IgD-negative memory B cell (primary cell): ENCODE measurements around the gene CTNNA1. TPM values are rescaled to one million over a fixed set of nuclear protein-coding genes. Genes with fewer than 3 reads are reported as not detected.
"Not testable (repeated sequence)": the region's sequence is repeated elsewhere in the genome, so short reads cannot be mapped to it uniquely, and the experiment has no call there.

Source experiments
- H3K27ac Mint-ChIP-seq, 3 donors: one replicate each; pipeline ENCODE4 v1.8.0; 2020 to 2022; ENCODE audit warnings: mild to moderate bottlenecking in 3 of 3, mixed read lengths in 3 of 3, moderate library complexity in 1 of 3
- H3K27me3 Mint-ChIP-seq: one replicate; pipeline ENCODE4 v1.8.0; 2021; ENCODE audit warnings: mixed read lengths
- H3K36me3 Mint-ChIP-seq: one replicate; pipeline ENCODE4 v1.8.0; 2020; ENCODE audit warnings: mild to moderate bottlenecking, mixed read lengths
- H3K4me1 Mint-ChIP-seq, 3 donors: one replicate each; pipeline ENCODE4 v1.8.0; 2020 to 2022; ENCODE audit warnings: mixed read lengths in 3 of 3, mild to moderate bottlenecking in 1 of 3
- H3K4me3 Mint-ChIP-seq, 4 donors: one replicate each; pipeline ENCODE4 v1.8.0; 2020 to 2022; ENCODE audit warnings: mild to moderate bottlenecking in 4 of 4, mixed read lengths in 4 of 4, moderate library complexity in 3 of 4
- H3K9me3 Mint-ChIP-seq, 3 donors: one replicate each; pipeline ENCODE4 v1.8.0; 2020 to 2021; ENCODE audit warnings: mixed read lengths in 3 of 3, mild to moderate bottlenecking in 1 of 3
- polyA plus RNA-seq: library from polyadenylated mRNA; unstranded; fragments of 300-500 nt; fragmentation: Illumina TruSeq; gene quantifications from one replicate; pipeline ENCODE4 v1.2.3, GENCODE V29; 2021

Gene CTNNA1
- polyA plus RNA-seq, 1 donor from 2014 or later: 21.4 TPM

DNA sequence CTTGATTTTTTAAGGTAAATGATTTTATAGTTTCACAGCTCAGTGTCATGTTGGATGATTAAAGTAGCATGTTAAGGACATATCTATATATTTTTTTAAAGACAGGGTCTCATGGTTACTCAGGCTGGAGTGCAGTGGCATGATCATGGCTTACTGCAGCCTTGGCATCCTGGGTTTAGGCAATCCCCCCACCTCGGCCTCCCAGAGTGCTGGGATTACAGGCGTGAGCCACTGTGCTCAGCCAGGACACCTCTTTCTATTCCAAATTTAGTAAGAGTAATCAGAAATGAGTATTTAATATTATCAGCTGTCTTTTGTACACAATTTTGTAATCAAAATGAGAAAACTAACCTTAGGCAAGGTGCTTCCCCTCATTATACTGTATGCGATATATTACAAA lies 160.5 kb downstream of the CTNNA1 start:
- H3K4me1 Mint-ChIP-seq: peaks cover 0 to 3% (median 2%) of the 10 kb centered on the region in 3 donors
- H3K9me3 Mint-ChIP-seq: no peaks in the 10 kb centered on the region
- no peaks in the 10 kb centered on the region for H3K27me3 Mint-ChIP-seq
- H3K4me3 Mint-ChIP-seq: no peak overlapping the region
- peaks cover 7% of the 10 kb centered on the region for H3K36me3 Mint-ChIP-seq
- H3K27ac Mint-ChIP-seq: no peak overlapping the region

DNA sequence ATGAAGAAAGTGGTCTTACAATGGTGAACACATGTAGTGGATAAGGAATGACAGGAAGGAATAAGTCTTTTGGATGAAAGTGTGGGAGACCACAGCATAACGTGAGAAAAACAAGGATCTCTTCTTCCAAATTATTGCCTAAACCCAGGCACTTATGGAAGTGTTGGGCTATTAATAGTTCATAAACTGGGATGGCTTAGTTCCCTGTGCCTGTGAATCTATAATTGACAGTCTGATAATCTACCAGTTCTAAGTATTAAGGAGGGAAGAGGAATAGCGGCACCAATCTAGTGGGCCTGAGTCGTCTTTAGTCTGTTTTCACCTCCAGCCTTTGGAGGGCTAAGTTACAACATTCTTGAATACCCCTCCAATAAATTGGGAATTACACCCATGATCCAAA lies 161.1 kb downstream of the CTNNA1 start:
- Mint-ChIP-seq H3K27ac (no peak overlapping the region), H3K4me3 (no peak overlapping the region), H3K9me3 (no peaks in the 10 kb centered on the region), H3K27me3 (no peaks in the 10 kb centered on the region), H3K36me3 (peaks cover 6% of the 10 kb centered on the region), H3K4me1 (peaks cover 0 to 3% (median 2%) of the 10 kb centered on the region in 3 donors)

DNA sequence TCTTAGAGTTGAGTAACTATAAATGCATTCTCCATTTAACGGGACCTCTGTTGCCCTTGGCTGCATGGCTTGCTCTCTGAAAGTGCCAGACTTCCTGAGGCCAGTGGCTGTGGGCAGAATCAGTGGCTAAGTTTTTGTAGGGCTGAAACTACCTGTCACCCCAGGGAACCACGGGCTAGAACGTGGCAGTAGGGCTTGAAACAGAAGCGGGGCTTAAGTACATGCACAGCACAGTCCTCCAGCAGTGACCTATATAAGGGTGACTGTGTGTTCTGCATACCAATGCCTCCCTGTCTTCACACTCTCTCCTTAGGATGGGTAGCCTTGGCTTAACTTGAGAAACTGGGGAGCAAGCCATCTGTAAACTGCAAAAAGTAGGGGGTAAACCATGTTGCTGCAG lies 165.5 kb downstream of the CTNNA1 start:
- Mint-ChIP-seq H3K27ac (peak overlapping the region in 1 of 3 donors; percentile 78), H3K27me3 (no peaks in the 10 kb centered on the region), H3K4me3 (no peak overlapping the region), H3K4me1 (peaks cover 0 to 4% (median 2%) of the 10 kb centered on the region in 3 donors), H3K9me3 (no peaks in the 10 kb centered on the region), H3K36me3 (peaks cover 3% of the 10 kb centered on the region)

DNA sequence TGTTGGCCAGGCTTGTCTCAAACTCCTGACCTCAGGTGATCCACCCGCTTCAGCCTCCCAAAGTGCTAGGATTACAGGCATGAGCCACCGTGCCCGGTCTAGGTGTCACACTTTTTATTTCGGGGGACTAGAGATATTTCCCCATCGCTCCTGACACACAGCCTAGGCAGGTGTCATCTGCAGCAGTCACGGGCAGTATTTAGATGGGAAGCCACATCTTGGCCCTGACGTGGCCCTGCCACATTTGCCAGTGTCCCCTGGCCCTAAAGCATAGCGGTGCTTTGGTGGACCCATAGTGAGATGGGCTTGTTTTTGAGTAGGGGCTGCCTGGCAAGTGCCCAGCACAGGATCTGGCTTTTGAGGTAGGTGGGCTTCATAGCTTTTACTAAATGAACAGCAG lies 167.0 kb downstream of the CTNNA1 start:
- H3K36me3 Mint-ChIP-seq: peaks cover 3% of the 10 kb centered on the region
- no peaks in the 10 kb centered on the region for H3K27me3 Mint-ChIP-seq
- no peaks in the 10 kb centered on the region for H3K9me3 Mint-ChIP-seq
- H3K27ac Mint-ChIP-seq: no peak overlapping the region
- H3K4me3 Mint-ChIP-seq: no peak overlapping the region
- peaks cover 0 to 4% (median 1%) of the 10 kb centered on the region in 3 donors for H3K4me1 Mint-ChIP-seq

DNA sequence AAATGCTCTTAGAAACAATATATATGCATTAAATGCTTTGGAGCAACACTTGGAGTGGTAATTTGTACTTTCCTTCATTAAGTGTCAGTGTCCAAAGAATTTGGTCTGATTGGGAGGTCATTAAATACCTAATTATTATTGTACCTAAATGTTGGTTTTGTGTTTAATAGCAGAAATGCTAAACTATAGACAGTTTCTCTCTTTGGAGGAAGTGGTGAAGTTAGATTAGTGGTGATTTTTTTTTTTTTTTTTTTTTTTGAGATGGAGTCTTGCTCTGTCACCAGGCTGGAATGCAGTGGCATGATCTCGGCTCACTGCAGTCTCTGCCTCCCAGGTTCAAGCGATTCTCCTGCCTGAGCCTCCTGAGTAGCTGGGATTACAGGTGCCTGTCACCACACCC lies 168.1 kb downstream of the CTNNA1 start:
- not testable (repeated sequence) for H3K36me3 Mint-ChIP-seq, H3K4me3 Mint-ChIP-seq, H3K27ac Mint-ChIP-seq, H3K27me3 Mint-ChIP-seq, H3K9me3 Mint-ChIP-seq, H3K4me1 Mint-ChIP-seq

DNA sequence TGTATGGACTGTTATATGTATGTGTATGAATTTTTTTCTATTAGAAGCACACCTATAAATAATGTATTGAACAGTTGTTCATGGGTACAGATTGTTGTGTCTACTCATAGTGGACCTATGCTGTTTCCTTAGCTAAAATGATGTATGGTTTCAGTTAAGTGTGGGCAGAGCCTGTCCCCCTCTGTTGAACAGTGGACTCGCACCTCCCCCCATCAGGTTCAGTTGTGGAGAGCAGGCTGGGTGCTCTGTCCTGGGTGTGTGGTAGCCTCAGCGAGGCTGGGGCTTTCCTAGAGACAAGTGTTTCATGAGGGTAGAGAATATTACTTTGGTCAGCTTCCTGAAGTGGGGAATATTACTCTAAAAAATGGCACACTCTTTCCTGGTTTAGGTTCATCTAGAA lies 169.3 kb downstream of the CTNNA1 start:
- H3K9me3 Mint-ChIP-seq: no peaks in the 10 kb centered on the region
- peaks cover 6% of the 10 kb centered on the region for H3K36me3 Mint-ChIP-seq
- H3K4me1 Mint-ChIP-seq: peaks cover 0 to 4% (median 0%) of the 10 kb centered on the region in 3 donors
- no peak overlapping the region for H3K4me3 Mint-ChIP-seq
- no peak overlapping the region for H3K27ac Mint-ChIP-seq
- no peaks in the 10 kb centered on the region for H3K27me3 Mint-ChIP-seq

DNA sequence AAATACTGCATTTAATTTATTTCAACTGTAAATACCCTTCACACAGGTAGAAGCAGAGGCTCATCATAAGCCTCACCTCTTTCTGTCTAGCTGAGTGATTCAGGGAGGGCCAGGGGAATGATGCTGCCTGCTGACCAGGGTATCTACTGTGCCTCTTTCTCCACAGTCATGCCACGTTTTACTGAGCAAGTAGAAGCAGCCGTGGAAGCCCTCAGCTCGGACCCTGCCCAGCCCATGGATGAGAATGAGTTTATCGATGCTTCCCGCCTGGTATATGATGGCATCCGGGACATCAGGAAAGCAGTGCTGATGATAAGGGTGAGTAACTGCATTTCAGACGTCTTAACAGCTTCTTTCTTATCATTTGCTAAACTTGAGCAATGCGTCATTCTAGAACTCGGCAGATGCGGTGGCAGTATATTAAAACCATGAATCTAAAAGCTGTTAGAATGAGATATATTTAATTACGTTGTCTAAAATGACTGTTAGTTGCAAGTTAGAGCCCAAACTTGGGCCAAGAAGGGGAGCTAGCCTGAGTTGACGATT lies 171.9 kb downstream of the CTNNA1 start:
- Mint-ChIP-seq H3K36me3 (peaks cover 8% of the 10 kb centered on the region), H3K27ac (no peak overlapping the region), H3K27me3 (no peaks in the 10 kb centered on the region), H3K9me3 (no peaks in the 10 kb centered on the region), H3K4me3 (no peak overlapping the region), H3K4me1 (peaks cover 0 to 4% (median 0%) of the 10 kb centered on the region in 3 donors)

DNA sequence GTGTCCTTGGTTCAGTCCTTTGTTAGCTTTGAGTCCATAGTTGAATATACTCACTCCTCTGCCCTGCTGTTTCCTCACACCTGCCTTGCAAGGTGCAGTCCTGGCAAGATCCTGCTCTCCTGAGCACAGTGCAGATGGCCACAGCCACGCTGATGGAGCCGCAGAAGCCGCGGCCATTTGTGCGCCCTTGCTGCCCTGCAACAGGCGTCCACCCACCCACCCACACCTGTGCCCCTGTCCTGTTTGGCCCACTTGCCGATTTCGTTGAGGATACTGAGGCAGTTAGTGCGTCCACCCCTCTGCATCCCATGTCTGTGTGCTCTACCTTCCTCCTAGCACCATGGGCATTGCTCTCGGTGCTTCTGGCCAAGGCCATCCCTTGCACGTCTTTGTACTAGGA lies 173.0 kb downstream of the CTNNA1 start:
- Mint-ChIP-seq H3K27ac (no peak overlapping the region), H3K27me3 (no peaks in the 10 kb centered on the region), H3K9me3 (no peaks in the 10 kb centered on the region), H3K36me3 (peaks cover 6% of the 10 kb centered on the region), H3K4me3 (no peak overlapping the region), H3K4me1 (peaks cover 0 to 1% (median 0%) of the 10 kb centered on the region in 3 donors)

DNA sequence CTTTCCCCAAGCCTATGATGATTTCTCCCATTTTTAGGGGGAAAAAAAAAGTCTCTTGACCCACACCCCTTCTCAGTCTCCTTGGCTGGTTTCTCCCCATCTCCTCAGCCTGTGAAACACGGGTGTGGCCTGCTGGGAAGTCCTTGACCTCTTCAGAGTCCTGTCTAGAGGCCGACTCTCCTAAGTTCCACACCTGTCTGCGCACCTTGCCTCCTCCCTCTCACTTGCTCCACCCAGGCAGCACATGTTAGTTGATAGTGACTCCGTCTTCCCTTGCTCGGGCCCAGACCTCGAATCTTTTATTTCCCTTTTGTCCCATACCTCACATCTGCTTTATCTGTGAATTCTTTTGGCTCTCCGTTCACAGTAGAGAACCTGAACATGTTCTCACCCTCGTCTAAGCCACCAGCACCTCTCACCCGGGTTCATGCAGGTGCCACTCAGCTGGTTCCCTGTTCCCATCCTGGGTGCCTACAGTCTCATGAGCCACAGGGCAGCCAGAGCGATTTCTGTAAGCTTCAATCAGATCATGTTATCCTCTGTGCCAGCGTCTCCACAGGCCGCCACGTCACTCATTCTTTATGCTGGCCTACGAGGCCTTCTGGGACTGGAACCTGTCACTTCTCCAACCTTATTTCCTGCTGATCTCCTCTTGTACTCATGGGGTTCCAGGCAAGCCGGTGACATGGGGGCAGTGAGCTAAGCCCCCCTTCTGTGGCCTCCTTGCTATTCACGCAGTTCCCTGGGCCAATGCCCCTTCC lies 173.6 kb downstream of the CTNNA1 start:
- Mint-ChIP-seq H3K4me3 (peak overlapping the region in 1 of 4 donors; percentile 55), H3K9me3 (no peaks in the 10 kb centered on the region)

DNA sequence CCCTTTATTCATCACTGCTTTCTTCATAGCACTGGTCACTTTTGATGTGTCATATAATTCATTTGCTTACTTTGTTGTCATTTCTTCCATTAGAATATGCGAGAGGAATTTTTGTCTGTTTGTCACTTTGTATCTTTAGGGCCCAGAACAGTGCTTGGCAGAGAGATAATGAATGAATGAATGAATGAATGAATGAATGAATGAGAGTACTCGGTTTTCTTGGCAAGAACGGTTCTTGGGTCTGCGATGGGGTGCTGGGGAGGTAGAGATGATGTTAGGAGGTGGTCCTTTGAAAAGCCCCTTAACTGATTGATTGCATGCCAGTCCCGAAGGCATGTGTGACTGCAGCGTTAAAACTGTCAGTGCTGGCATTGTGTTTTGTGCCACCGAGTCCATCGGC lies 174.3 kb downstream of the CTNNA1 start:
- Mint-ChIP-seq H3K27me3 (no peaks in the 10 kb centered on the region), H3K9me3 (no peaks in the 10 kb centered on the region), H3K4me3 (no peak overlapping the region), H3K27ac (no peak overlapping the region), H3K36me3 (peaks cover 5% of the 10 kb centered on the region), H3K4me1 (no peaks in the 10 kb centered on the region)

More for the DNA sequence above, 173.6 kb downstream of the CTNNA1 start:
- Mint-ChIP-seq H3K4me1 (no peaks in the 10 kb centered on the region), H3K27me3 (no peaks in the 10 kb centered on the region), H3K27ac (no peak overlapping the region), H3K36me3 (peaks cover 5% of the 10 kb centered on the region)

DNA sequence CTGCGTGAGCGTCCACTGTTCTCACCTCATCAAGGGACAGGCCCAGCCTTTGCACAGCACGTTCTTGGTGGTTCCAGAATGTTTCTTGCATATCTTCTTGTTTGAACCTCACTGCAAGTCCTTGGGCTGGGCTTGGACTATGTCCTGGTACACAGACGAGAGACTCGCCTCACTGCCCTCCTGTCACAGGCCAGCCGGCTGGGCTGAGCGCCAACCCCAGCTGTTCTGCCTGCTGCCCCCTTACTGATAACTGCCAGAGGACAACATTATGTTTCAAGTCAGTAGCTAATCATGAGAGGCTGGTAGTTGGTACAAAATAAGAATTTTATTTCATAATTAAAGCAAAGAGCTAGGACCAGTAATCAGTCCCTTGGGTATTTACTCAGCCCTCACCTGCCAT lies 174.8 kb downstream of the CTNNA1 start:
- Mint-ChIP-seq H3K9me3 (no peaks in the 10 kb centered on the region), H3K27me3 (no peaks in the 10 kb centered on the region), H3K4me3 (no peak overlapping the region), H3K36me3 (peaks cover 5% of the 10 kb centered on the region), H3K4me1 (no peaks in the 10 kb centered on the region), H3K27ac (no peak overlapping the region)

DNA sequence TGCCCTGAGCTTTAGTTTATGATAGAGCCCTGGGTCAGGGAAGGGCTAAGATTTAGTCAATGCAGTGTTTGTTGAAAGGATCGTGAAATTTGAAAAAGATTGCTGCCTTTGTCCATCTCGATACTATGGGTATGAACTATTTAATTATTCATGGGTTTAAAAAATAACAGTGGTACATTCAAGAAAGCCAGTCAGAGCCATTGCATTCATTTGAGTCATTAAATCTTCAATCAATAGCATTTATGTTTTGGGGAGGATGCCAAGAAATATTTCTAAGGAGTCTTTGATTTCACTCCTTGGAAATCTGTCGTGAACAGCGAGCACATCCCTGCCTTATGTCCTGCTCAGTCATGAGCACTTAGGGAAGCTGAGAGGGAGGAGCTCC lies 176.3 kb downstream of the CTNNA1 start:
- H3K36me3 Mint-ChIP-seq: peaks cover 5% of the 10 kb centered on the region
- H3K9me3 Mint-ChIP-seq: no peaks in the 10 kb centered on the region
- no peaks in the 10 kb centered on the region for H3K27me3 Mint-ChIP-seq
- H3K4me1 Mint-ChIP-seq: no peaks in the 10 kb centered on the region
- H3K27ac Mint-ChIP-seq: no peak overlapping the region
- H3K4me3 Mint-ChIP-seq: no peak overlapping the region

DNA sequence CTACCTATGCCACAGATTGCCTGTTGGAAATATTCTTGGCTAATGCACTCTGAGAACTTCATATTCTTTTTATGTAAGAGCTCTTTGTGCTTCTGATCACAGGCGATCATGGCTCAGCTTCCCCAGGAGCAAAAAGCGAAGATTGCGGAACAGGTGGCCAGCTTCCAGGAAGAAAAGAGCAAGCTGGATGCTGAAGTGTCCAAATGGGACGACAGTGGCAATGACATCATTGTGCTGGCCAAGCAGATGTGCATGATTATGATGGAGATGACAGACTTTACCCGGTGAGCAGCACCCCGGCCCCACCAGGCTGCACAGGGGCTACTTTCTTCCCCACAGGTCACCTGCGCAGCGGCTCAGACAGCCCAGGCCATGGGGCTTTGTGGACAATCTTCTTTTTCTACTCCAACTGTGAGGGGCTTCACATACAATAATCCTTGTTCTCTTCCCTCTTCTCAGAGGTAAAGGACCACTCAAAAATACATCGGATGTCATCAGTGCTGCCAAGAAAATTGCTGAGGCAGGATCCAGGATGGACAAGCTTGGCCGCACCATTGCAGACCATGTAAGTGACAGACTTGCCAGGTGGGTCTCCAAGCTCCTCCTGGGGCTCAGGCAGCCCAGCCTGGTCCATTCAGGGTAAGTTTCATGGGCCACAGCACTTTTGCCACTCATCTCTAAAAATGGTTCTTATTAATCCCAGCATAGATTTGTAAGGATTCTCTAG lies 177.3 kb downstream of the CTNNA1 start:
- peak overlapping the region in 1 of 3 donors; percentile 84 for H3K27ac Mint-ChIP-seq
- H3K4me3 Mint-ChIP-seq: no peak overlapping the region
- no peaks in the 10 kb centered on the region for H3K4me1 Mint-ChIP-seq
- no peaks in the 10 kb centered on the region for H3K27me3 Mint-ChIP-seq
- H3K36me3 Mint-ChIP-seq: peaks cover 5% of the 10 kb centered on the region
- no peaks in the 10 kb centered on the region for H3K9me3 Mint-ChIP-seq

DNA sequence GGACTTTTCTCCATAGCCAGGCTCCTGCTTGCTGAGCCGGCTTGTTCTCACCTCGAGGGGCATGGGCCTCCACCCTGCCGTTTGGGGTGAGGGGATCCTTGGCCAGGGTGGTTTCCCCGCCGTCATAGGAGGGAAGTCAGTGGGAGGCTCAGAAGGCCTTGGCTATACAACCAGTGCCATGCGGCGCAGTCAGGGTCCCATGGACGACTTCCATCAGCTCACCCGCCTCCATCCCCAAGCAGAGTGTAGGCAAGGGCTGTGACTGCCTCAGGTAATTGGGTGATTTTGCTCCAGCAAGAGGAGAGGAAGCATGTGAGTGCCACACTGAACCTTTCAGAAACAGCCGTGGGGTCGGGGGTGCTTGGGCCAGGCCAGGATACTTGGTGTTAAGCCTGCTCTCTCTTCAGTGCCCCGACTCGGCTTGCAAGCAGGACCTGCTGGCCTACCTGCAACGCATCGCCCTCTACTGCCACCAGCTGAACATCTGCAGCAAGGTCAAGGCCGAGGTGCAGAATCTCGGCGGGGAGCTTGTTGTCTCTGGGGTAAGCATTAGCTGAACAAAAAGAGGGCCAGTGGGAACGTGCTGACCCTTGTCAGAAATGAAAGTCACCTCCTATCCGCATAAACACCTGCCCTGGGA lies 179.1 kb downstream of the CTNNA1 start:
- Mint-ChIP-seq H3K27ac (no peak overlapping the region), H3K9me3 (no peaks in the 10 kb centered on the region), H3K36me3 (peaks cover 6% of the 10 kb centered on the region), H3K27me3 (no peaks in the 10 kb centered on the region), H3K4me1 (peaks cover 0 to 2% (median 0%) of the 10 kb centered on the region in 3 donors), H3K4me3 (no peak overlapping the region)
